ENCODE results near the gene HDGFL1.

Gene HDGFL1

GRCh38 chr6:22605736-22606135, 36.4 kb downstream of the HDGFL1 start:
- Histone ChIP-seq H3K27ac (replicated peaks) (no peak overlapping the region), H3K4me3 (replicated peaks; ENCODE audit: insufficient read depth, low read length) (no peak overlapping the region), H3K27me3 (ENCODE audit: insufficient read depth, poor library complexity, severe bottlenecking) (no peaks in the 10 kb centered on the region)
- DNase-seq (ENCODE audit: low read depth in 1 of 2, low spot score in 1 of 2): no peak
- TF ChIP-seq, protein P1, sequence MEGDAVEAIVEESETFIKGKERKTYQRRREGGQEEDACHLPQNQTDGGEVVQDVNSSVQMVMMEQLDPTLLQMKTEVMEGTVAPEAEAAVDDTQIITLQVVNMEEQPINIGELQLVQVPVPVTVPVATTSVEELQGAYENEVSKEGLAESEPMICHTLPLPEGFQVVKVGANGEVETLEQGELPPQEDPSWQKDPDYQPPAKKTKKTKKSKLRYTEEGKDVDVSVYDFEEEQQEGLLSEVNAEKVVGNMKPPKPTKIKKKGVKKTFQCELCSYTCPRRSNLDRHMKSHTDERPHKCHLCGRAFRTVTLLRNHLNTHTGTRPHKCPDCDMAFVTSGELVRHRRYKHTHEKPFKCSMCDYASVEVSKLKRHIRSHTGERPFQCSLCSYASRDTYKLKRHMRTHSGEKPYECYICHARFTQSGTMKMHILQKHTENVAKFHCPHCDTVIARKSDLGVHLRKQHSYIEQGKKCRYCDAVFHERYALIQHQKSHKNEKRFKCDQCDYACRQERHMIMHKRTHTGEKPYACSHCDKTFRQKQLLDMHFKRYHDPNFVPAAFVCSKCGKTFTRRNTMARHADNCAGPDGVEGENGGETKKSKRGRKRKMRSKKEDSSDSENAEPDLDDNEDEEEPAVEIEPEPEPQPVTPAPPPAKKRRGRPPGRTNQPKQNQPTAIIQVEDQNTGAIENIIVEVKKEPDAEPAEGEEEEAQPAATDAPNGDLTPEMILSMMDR (IDR thresholded peaks at IDR 0.05; ENCODE audit: insufficient read depth, low read length): no peak
- TF ChIP-seq, protein P2, sequence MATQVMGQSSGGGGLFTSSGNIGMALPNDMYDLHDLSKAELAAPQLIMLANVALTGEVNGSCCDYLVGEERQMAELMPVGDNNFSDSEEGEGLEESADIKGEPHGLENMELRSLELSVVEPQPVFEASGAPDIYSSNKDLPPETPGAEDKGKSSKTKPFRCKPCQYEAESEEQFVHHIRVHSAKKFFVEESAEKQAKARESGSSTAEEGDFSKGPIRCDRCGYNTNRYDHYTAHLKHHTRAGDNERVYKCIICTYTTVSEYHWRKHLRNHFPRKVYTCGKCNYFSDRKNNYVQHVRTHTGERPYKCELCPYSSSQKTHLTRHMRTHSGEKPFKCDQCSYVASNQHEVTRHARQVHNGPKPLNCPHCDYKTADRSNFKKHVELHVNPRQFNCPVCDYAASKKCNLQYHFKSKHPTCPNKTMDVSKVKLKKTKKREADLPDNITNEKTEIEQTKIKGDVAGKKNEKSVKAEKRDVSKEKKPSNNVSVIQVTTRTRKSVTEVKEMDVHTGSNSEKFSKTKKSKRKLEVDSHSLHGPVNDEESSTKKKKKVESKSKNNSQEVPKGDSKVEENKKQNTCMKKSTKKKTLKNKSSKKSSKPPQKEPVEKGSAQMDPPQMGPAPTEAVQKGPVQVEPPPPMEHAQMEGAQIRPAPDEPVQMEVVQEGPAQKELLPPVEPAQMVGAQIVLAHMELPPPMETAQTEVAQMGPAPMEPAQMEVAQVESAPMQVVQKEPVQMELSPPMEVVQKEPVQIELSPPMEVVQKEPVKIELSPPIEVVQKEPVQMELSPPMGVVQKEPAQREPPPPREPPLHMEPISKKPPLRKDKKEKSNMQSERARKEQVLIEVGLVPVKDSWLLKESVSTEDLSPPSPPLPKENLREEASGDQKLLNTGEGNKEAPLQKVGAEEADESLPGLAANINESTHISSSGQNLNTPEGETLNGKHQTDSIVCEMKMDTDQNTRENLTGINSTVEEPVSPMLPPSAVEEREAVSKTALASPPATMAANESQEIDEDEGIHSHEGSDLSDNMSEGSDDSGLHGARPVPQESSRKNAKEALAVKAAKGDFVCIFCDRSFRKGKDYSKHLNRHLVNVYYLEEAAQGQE (IDR thresholded peaks at IDR 0.05; ENCODE audit: insufficient replicate concordance, low read depth): no peak
- no peak for TF ChIP-seq POLR2AphosphoS5 (IDR thresholded peaks at IDR 0.05; ENCODE audit: low read depth)
- TF ChIP-seq GABPA (IDR thresholded peaks at IDR 0.05; ENCODE audit: low read depth): no peak
- no peak for TF ChIP-seq SPI1 (IDR thresholded peaks at IDR 0.05; ENCODE audit: borderline replicate concordance, low read depth)

DNA sequence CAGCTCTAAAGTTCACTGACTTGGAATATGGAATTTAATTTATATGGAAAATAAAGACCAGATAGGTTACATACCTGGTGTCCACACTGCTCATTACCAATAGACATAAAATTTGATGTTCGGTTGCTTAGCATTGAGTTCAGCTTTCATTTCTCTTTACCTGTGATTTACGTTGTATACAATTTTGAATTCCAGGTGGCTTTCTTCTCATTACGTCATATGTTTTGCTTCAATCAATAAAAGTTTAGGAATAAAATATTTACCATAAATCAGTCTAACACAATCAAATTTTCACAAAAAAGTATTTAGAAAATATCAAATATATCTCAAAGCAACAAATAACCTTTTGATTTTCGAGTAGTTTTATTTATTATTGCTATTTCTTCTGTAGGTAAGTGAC, 40.8 kb downstream of the HDGFL1 start:
- Histone ChIP-seq H3K27me3 (ENCODE audit: insufficient read depth, poor library complexity, severe bottlenecking) (no peaks in the 10 kb centered on the region), H3K4me3 (replicated peaks; ENCODE audit: insufficient read depth, low read length) (no peak overlapping the region), H3K27ac (replicated peaks) (no peak overlapping the region)
- TF ChIP-seq, protein P2 (IDR thresholded peaks at IDR 0.05; ENCODE audit: insufficient replicate concordance, low read depth): no peak
- no peak for TF ChIP-seq POLR2AphosphoS5 (IDR thresholded peaks at IDR 0.05; ENCODE audit: low read depth)
- TF ChIP-seq, protein P1 (IDR thresholded peaks at IDR 0.05; ENCODE audit: insufficient read depth, low read length): no peak
- TF ChIP-seq SPI1 (IDR thresholded peaks at IDR 0.05; ENCODE audit: borderline replicate concordance, low read depth): no peak
- TF ChIP-seq GABPA (IDR thresholded peaks at IDR 0.05; ENCODE audit: low read depth): no peak
- no peak for DNase-seq (ENCODE audit: low read depth in 1 of 2, low spot score in 1 of 2)

- TF ChIP-seq, protein P1 (IDR thresholded peaks at IDR 0.05; ENCODE audit: insufficient read depth, low read length): no peak
- no peak for TF ChIP-seq POLR2AphosphoS5 (IDR thresholded peaks at IDR 0.05; ENCODE audit: low read depth)
- no peak for DNase-seq (ENCODE audit: low read depth in 1 of 2, low spot score in 1 of 2)
- H3K27me3 ChIP-seq (ENCODE audit: insufficient read depth, poor library complexity, severe bottlenecking): no peaks in the 10 kb centered on the region
- H3K4me3 ChIP-seq (replicated peaks; ENCODE audit: insufficient read depth, low read length): no peak overlapping the region
- no peak overlapping the region for H3K27ac ChIP-seq (replicated peaks)
Measured at GRCh38 chr6:22612236-22612635, 42.9 kb downstream of the HDGFL1 start.

GRCh38 chr6:22613051-22613450, 43.7 kb downstream of the HDGFL1 start:
- no peak for TF ChIP-seq GABPA (IDR thresholded peaks at IDR 0.05; ENCODE audit: low read depth)
- TF ChIP-seq POLR2AphosphoS5 (IDR thresholded peaks at IDR 0.05; ENCODE audit: low read depth): no peak
- TF ChIP-seq, protein P2 (IDR thresholded peaks at IDR 0.05; ENCODE audit: insufficient replicate concordance, low read depth): no peak
- TF ChIP-seq SPI1 (IDR thresholded peaks at IDR 0.05; ENCODE audit: borderline replicate concordance, low read depth): no peak
- TF ChIP-seq, protein P1 (IDR thresholded peaks at IDR 0.05; ENCODE audit: insufficient read depth, low read length): no peak
- no peak for DNase-seq (ENCODE audit: low read depth in 1 of 2, low spot score in 1 of 2)
- H3K4me3 ChIP-seq (replicated peaks; ENCODE audit: insufficient read depth, low read length): no peak overlapping the region
- H3K27ac ChIP-seq (replicated peaks): no peak overlapping the region
- no peaks in the 10 kb centered on the region for H3K27me3 ChIP-seq (ENCODE audit: insufficient read depth, poor library complexity, severe bottlenecking)
